ENCODE results near the gene RNF212.

The RNF212 gene

GRCh38 chr4:1116838-1117237 is 3.5 kb upstream of the RNF212 start:
- TF ChIP-seq SIN3A (IDR thresholded peaks at IDR 0.05; ENCODE audit: borderline replicate concordance, insufficient read depth, low read length) (no peak), REST (IDR thresholded peaks at IDR 0.05; ENCODE audit: insufficient read depth in 1 of 2, low read depth in 2 of 2, low read length in 2 of 2) (no peak), POLR2AphosphoS5 (IDR thresholded peaks at IDR 0.05; ENCODE audit: low read depth, low read length) (no peak), FOXP2 (optimal IDR thresholded peaks at IDR 0.05; ENCODE audit: borderline replicate concordance, extremely low read depth, extremely low read length, insufficient read depth) (no peak), TAF1 (IDR thresholded peaks at IDR 0.05; ENCODE audit: borderline replicate concordance, insufficient read depth, low read length) (no peak)

- TF ChIP-seq FOXP2 (optimal IDR thresholded peaks at IDR 0.05; ENCODE audit: borderline replicate concordance, extremely low read depth, extremely low read length, insufficient read depth): no peak
- TF ChIP-seq TAF1 (IDR thresholded peaks at IDR 0.05; ENCODE audit: borderline replicate concordance, insufficient read depth, low read length): no peak
These were observed 2.3 kb upstream of the RNF212 start for GRCh38 chr4:1115528-1116293.

GRCh38 chr4:1112821-1113182 is 562 bp downstream of the RNF212 start:
- TF ChIP-seq SIN3A (IDR thresholded peaks at IDR 0.05; ENCODE audit: borderline replicate concordance, insufficient read depth, low read length) (no peak), REST (IDR thresholded peaks at IDR 0.05; ENCODE audit: insufficient read depth in 1 of 2, low read depth in 2 of 2, low read length in 2 of 2) (no peak), FOXP2 (optimal IDR thresholded peaks at IDR 0.05; ENCODE audit: borderline replicate concordance, extremely low read depth, extremely low read length, insufficient read depth) (no peak), POLR2AphosphoS5 (IDR thresholded peaks at IDR 0.05; ENCODE audit: low read depth, low read length) (no peak), TAF1 (IDR thresholded peaks at IDR 0.05; ENCODE audit: borderline replicate concordance, insufficient read depth, low read length) (no peak)

GRCh38 chr4:1112174-1112820 is 1.1 kb downstream of the RNF212 start:
- TF ChIP-seq TAF1 (IDR thresholded peaks at IDR 0.05; ENCODE audit: borderline replicate concordance, insufficient read depth, low read length) (no peak), POLR2AphosphoS5 (IDR thresholded peaks at IDR 0.05; ENCODE audit: low read depth, low read length) (no peak), SIN3A (IDR thresholded peaks at IDR 0.05; ENCODE audit: borderline replicate concordance, insufficient read depth, low read length) (no peak), FOXP2 (optimal IDR thresholded peaks at IDR 0.05; ENCODE audit: borderline replicate concordance, extremely low read depth, extremely low read length, insufficient read depth) (no peak), REST (IDR thresholded peaks at IDR 0.05; ENCODE audit: insufficient read depth in 1 of 2, low read depth in 2 of 2, low read length in 2 of 2) (no peak)

GRCh38 chr4:1111259-1111809 is 2.0 kb downstream of the RNF212 start:
- TF ChIP-seq REST (IDR thresholded peaks at IDR 0.05; ENCODE audit: insufficient read depth in 1 of 2, low read depth in 2 of 2, low read length in 2 of 2) (no peak), POLR2AphosphoS5 (IDR thresholded peaks at IDR 0.05; ENCODE audit: low read depth, low read length) (no peak)
